Measurements from ENCODE around the gene KAT6B. TPM values are rescaled to one million over a fixed set of nuclear protein-coding genes. Genes with fewer than 3 reads are reported as not detected.

Gene KAT6B
- total RNA-seq, 1 donor from 2014 or later = 41.1 TPM

DNA sequence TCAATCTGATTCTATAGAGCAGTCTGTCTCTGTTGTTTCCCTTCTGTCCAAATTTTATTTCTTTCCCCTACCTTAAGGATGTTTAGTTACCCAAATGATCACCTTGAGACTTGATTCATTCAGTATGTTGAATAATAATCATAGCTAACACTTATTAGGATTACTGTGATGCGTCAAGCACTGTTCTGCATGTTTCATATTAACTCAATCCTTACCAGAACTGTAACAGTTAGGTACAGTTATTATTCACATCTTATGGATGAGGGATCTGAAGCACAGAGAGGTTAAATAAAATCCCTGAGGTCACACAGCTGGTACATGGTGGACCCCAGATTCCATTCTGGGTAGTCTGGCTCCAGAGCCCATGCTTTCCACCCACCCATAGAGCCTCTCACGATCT, 187.1 kb downstream of the KAT6B start:
- Histone ChIP-seq H3K4me3 (no peak overlapping the region), H3K27ac (no peak overlapping the region), H3K27me3 (no peaks in the 10 kb centered on the region), H3K9me3 (no peaks in the 10 kb centered on the region), H3K36me3 (no peaks in the 10 kb centered on the region), H3K4me1 (peaks cover 0 to 3% of the 10 kb centered on the region in 2 donors)
- DNase-seq (ENCODE audit: low spot score in 2 of 2) = no peak
- TF ChIP-seq, protein P1, sequence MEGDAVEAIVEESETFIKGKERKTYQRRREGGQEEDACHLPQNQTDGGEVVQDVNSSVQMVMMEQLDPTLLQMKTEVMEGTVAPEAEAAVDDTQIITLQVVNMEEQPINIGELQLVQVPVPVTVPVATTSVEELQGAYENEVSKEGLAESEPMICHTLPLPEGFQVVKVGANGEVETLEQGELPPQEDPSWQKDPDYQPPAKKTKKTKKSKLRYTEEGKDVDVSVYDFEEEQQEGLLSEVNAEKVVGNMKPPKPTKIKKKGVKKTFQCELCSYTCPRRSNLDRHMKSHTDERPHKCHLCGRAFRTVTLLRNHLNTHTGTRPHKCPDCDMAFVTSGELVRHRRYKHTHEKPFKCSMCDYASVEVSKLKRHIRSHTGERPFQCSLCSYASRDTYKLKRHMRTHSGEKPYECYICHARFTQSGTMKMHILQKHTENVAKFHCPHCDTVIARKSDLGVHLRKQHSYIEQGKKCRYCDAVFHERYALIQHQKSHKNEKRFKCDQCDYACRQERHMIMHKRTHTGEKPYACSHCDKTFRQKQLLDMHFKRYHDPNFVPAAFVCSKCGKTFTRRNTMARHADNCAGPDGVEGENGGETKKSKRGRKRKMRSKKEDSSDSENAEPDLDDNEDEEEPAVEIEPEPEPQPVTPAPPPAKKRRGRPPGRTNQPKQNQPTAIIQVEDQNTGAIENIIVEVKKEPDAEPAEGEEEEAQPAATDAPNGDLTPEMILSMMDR (IDR thresholded peaks at IDR 0.05) = no peak
- intact Hi-C loops (cut with DNase I) = no loop called here

DNA sequence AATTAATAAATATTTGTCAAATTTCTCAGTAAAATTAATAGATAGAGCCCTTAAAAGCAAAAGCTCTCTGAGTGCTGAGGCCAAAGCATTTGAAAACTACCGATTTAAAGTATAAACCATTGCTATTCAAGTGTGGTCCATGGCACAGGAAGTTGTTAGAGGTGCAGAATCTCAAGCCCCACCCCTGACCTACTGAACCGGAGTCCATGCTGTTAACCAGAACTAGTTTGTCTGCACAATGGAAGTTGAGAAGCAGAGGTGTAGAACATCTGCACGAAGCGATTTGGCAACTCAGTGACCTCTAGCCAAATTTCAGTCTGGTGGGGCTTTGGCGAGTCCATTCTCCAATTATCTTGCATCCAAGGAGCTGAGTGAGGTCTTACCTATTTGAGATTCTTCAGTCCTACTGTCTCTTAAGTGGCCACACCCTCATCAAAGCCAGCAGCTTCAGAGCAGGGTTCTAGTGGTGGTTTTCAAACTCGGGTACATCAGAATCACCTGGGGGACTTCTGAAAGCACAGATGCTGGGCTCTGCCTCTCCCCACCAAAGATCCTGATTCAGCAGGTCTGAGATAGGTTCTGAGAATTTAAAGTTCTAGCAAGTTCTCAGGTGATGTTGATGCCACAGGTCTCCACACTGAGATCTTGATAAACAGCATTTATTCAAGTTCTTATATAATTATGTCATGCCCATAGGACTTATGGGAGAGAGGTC, 188.3 kb downstream of the KAT6B start:
- H3K27me3 ChIP-seq = no peaks in the 10 kb centered on the region
- DNase-seq (ENCODE audit: low spot score in 2 of 2) = no peak
- TF ChIP-seq, protein P1 (IDR thresholded peaks at IDR 0.05) = no peak
- no peaks in the 10 kb centered on the region for H3K9me3 ChIP-seq
- intact Hi-C loops (cut with DNase I) = loop anchor here (5.0 kb wide), 1 partner anchor 747 kb away; no protein-coding TSS in a partner anchor
- no peak overlapping the region for H3K4me3 ChIP-seq
- H3K4me1 ChIP-seq = peaks cover 0 to 3% of the 10 kb centered on the region in 2 donors
- H3K36me3 ChIP-seq = no peaks in the 10 kb centered on the region
- no peak overlapping the region for H3K27ac ChIP-seq

- intact Hi-C loops (cut with DNase I) = loop anchor here (5.0 kb wide), 1 partner anchor 748 kb away; no protein-coding TSS in a partner anchor
- Histone ChIP-seq H3K9me3 (no peaks in the 10 kb centered on the region), H3K36me3 (peaks cover under 1 to 3% of the 10 kb centered on the region in 2 donors), H3K4me3 (no peak overlapping the region), H3K4me1 (peaks cover 0 to 3% of the 10 kb centered on the region in 2 donors), H3K27ac (no peak overlapping the region), H3K27me3 (no peaks in the 10 kb centered on the region)
- no peak for DNase-seq (ENCODE audit: low spot score in 2 of 2)
- TF ChIP-seq, protein P1 (IDR thresholded peaks at IDR 0.05) = no peak
These were observed 189.0 kb downstream of the KAT6B start for GRCh38 chr10:75015442-75015841.

DNA sequence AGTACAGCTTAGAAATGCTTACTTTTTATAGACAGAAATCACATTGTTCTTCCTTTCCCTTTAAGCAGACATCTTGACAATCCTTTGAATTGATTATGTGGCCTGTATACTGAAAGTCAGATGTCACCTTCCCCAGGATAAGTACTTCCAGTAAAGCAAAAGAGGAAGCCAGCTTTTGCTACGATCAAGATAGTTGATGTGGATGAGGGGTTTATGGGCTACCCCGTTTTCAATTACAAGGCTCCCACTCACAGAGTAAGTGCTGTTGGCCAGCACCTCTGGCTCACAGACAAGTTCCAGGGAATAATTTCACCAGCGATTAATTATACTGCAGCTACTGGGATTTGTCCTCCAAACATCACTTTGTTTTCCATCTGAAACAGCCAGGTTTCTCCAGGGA, 189.9 kb downstream of the KAT6B start:
- H3K27me3 ChIP-seq = no peaks in the 10 kb centered on the region
- H3K4me1 ChIP-seq = peaks cover 0 to 3% of the 10 kb centered on the region in 2 donors
- H3K4me3 ChIP-seq = no peak overlapping the region
- no peaks in the 10 kb centered on the region for H3K9me3 ChIP-seq
- H3K27ac ChIP-seq = no peak overlapping the region
- H3K36me3 ChIP-seq = peaks cover 7 to 12% of the 10 kb centered on the region in 2 donors
- TF ChIP-seq, protein P1 (IDR thresholded peaks at IDR 0.05) = no peak
- DNase-seq (ENCODE audit: low spot score in 2 of 2) = no peak
- intact Hi-C loops (cut with DNase I) = loop anchor here (5.0 kb wide), 1 partner anchor 749 kb away; no protein-coding TSS in a partner anchor

DNA sequence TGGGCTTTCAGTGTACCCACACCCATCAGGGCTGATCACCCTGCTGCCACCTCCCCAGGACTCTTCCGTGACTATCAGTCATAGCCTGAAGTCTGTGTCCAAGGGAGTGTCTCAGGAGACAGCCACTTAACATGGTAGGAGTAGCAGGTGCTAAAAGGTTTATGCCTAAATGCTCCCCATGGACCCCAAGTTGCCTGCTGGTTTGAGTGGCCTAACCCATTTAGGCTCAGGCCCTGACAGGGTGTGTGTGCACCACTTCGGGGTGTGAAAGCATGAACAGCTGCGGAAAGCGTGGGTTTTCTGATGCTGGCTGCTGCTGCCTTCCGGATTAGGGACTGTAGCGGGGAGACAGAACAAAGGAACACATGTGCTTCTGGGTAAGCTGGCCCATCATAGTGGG, 191.9 kb downstream of the KAT6B start:
- H3K27ac ChIP-seq = no peak overlapping the region
- H3K27me3 ChIP-seq = no peaks in the 10 kb centered on the region
- no peaks in the 10 kb centered on the region for H3K9me3 ChIP-seq
- intact Hi-C loops (cut with DNase I) = loop anchor here (5.0 kb wide), 1 partner anchor 751 kb away; no protein-coding TSS in a partner anchor
- TF ChIP-seq, protein P1 (IDR thresholded peaks at IDR 0.05) = no peak
- H3K36me3 ChIP-seq = peaks cover 8 to 31% of the 10 kb centered on the region in 2 donors
- no peak for DNase-seq (ENCODE audit: low spot score in 2 of 2)
- no peak overlapping the region for H3K4me3 ChIP-seq
- peaks cover 0 to 3% of the 10 kb centered on the region in 2 donors for H3K4me1 ChIP-seq
